ENCODE data around the gene HLA-DOB.

GRCh38 chr6:32857156-32857891 is 40.5 kb upstream of the HLA-DOB start:
- TF ChIP-seq, protein P1, sequence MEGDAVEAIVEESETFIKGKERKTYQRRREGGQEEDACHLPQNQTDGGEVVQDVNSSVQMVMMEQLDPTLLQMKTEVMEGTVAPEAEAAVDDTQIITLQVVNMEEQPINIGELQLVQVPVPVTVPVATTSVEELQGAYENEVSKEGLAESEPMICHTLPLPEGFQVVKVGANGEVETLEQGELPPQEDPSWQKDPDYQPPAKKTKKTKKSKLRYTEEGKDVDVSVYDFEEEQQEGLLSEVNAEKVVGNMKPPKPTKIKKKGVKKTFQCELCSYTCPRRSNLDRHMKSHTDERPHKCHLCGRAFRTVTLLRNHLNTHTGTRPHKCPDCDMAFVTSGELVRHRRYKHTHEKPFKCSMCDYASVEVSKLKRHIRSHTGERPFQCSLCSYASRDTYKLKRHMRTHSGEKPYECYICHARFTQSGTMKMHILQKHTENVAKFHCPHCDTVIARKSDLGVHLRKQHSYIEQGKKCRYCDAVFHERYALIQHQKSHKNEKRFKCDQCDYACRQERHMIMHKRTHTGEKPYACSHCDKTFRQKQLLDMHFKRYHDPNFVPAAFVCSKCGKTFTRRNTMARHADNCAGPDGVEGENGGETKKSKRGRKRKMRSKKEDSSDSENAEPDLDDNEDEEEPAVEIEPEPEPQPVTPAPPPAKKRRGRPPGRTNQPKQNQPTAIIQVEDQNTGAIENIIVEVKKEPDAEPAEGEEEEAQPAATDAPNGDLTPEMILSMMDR (IDR thresholded peaks at IDR 0.05; ENCODE audit: poor library complexity, severe bottlenecking) = no peak
- TF ChIP-seq SMC3 (conservative IDR thresholded peaks at IDR 0.05; ENCODE audit: poor library complexity) (no peak), EZH2 (IDR thresholded peaks at IDR 0.05; ENCODE audit: borderline replicate concordance, insufficient read depth, low read length, poor library complexity, severe bottlenecking) (no peak), EP300 (conservative IDR thresholded peaks at IDR 0.05; ENCODE audit: poor library complexity, severe bottlenecking) (no peak), RAD21 (conservative IDR thresholded peaks at IDR 0.05) (no peak), MXI1 (conservative IDR thresholded peaks at IDR 0.05; ENCODE audit: poor library complexity, severe bottlenecking) (no peak), POLR2AphosphoS5 (IDR thresholded peaks at IDR 0.05) (no peak)

Data from neural cell (in vitro differentiated cells).